Measurements from ENCODE around the gene SLC22A23. TPM values are rescaled to one million over a fixed set of nuclear protein-coding genes. Genes with fewer than 3 reads are reported as not detected.

The SLC22A23 gene
- total and polyA plus RNA-seq, 12 donors = 2.3 to 18.5 (median 5.3) TPM

DNA sequence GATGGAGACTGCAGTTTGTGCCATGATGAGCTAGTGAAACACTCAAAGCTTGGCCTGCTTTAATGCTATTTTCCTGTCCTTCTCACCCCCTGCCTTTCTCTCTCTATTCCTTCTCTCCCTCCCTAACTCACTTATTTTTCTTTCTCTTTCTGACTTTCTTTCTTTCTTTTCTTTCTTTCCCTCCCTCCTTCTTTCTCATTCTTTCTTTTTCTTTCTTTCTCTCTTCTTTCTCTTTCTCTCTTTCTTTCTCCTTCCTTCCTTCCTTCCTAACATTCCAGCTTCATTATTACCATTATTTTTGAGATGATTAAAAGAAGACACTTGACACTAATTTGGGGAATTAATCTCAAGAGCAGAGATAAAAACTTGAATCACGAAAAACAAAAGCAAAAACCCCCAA lies 39.5 kb upstream of the SLC22A23 start:
- Histone ChIP-seq H3K27ac (no peak overlapping the region), H3K4me3 (no peak overlapping the region), H3K36me3 (replicated peaks in 1 of 2) (no peaks in the 10 kb centered on the region), H3K27me3 (no peaks in the 10 kb centered on the region), H3K4me1 (replicated peaks in 1 of 2) (peaks cover 0 to under 1% of the 10 kb centered on the region in 2 donors), H3K9me3 (replicated peaks in 1 of 3) (no peaks in the 10 kb centered on the region)
- WGBS, 4 donors = 70 to 91% (median 78%) methylated on average over 1 of the region's 1 CpG
- intact Hi-C loops (cut with DNase I) = no loop called here
- TF ChIP-seq POLR2A (IDR thresholded peaks at IDR 0.05) = no peak
- TF ChIP-seq CTCF (IDR thresholded peaks at IDR 0.05) = no peak
- DNase-seq = no peak

- H3K9me3 ChIP-seq (replicated peaks in 1 of 3) = no peaks in the 10 kb centered on the region
- TF ChIP-seq POLR2A (IDR thresholded peaks at IDR 0.05) (no peak), CTCF (IDR thresholded peaks at IDR 0.05) (no peak)
- no peak overlapping the region for H3K27ac ChIP-seq
- H3K4me1 ChIP-seq (replicated peaks in 1 of 2) = no peaks in the 10 kb centered on the region
- intact Hi-C loops (cut with DNase I) = no loop called here
- no peaks in the 10 kb centered on the region for H3K36me3 ChIP-seq (replicated peaks in 1 of 2)
- H3K27me3 ChIP-seq = no peaks in the 10 kb centered on the region
- WGBS, 4 donors = 72 to 79% (median 76%) methylated on average over 7 of the region's 7 CpGs
- no peak for DNase-seq
- H3K4me3 ChIP-seq = no peak overlapping the region
These were observed 37.7 kb upstream of the SLC22A23 start for GRCh38 chr6:3494391-3495100.

GRCh38 chr6:3490625-3490980 lies 33.8 kb upstream of the SLC22A23 start:
- H3K27ac ChIP-seq = no peak overlapping the region
- no peak for DNase-seq
- TF ChIP-seq POLR2A (IDR thresholded peaks at IDR 0.05) (no peak), CTCF (IDR thresholded peaks at IDR 0.05) (no peak)
- intact Hi-C loops (cut with DNase I) = no loop called here
- H3K9me3 ChIP-seq (replicated peaks in 1 of 3) = no peaks in the 10 kb centered on the region
- H3K36me3 ChIP-seq (replicated peaks in 1 of 2) = no peaks in the 10 kb centered on the region
- H3K4me3 ChIP-seq = no peak overlapping the region
- 88 to 97% (median 93%) methylated on average over 2 of the region's 2 CpGs for WGBS, 4 donors
- no peaks in the 10 kb centered on the region for H3K4me1 ChIP-seq (replicated peaks in 1 of 2)
- no peaks in the 10 kb centered on the region for H3K27me3 ChIP-seq

DNA sequence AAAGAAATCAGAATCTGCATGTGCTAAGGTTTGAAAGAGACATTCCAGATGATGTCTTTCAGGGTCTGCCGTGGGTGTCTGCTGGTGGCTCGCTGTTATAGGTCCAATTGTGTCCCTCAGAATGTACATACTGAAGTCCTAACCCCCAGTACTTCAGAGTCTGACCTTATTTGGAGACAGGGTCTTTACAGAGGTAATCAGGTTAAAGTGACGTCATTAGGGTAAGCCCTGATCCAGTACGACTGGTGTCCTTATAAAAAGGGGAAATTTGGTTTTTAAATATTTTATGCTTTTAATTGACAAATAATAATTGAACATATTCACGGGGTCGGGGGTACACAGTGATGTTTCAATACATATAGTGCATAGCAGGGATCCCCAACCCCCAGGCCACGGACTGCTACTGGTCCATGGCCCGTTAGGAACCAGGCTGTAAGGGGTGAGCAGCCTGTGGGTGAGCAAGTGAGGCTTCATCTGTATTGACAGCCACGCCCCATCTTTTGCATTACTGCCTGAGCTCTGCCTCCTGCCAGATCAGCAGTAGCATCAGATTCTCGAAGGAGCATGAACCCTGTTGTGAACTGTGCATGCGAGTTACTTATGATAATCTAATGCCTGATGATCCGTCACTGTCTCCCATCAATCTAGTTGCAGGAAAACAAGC lies 33.2 kb upstream of the SLC22A23 start:
- 74 to 85% (median 84%) methylated on average over 12 of the region's 12 CpGs for WGBS, 4 donors
- no peak overlapping the region for H3K4me3 ChIP-seq
- intact Hi-C loops (cut with DNase I) = no loop called here

More for the DNA sequence above, 33.2 kb upstream of the SLC22A23 start:
- Histone ChIP-seq H3K9me3 (replicated peaks in 1 of 3) (no peaks in the 10 kb centered on the region), H3K27me3 (no peaks in the 10 kb centered on the region), H3K4me1 (replicated peaks in 1 of 2) (no peaks in the 10 kb centered on the region), H3K36me3 (replicated peaks in 1 of 2) (no peaks in the 10 kb centered on the region), H3K27ac (no peak overlapping the region)
- TF ChIP-seq POLR2A (IDR thresholded peaks at IDR 0.05) (no peak), CTCF (IDR thresholded peaks at IDR 0.05) (no peak)
- DNase-seq = no peak

All from adrenal gland (tissue), 12 donors.